Activated T-helper 2 cell treated with anti-CD3 and anti-CD28 coated beads, Interferon-gamma antibody, Interleukin-2, Interleukin-4, amounts not matched to agents 10 μg/mL and 5 μg/mL and 100 μg/mL, durations not matched to agents 14 hours and 24 hours and 36 hours (primary cell): Measurements from ENCODE around the gene TBC1D17. TPM values are rescaled to one million over a fixed set of nuclear protein-coding genes. Genes with fewer than 3 reads are reported as not detected.

Source experiments
- DNase-seq: peaks from one replicate; pipeline ENCODE4 v3.0.0; 2021; ENCODE audit warnings: low spot score
- H3K27ac Mint-ChIP-seq: one replicate; pipeline ENCODE4 v1.8.0; 2021; ENCODE audit warnings: mixed read lengths
- H3K27me3 Mint-ChIP-seq: one replicate; pipeline ENCODE4 v1.8.0; 2021; ENCODE audit warnings: low read depth, mixed read lengths
- H3K36me3 Mint-ChIP-seq: one replicate; pipeline ENCODE4 v1.8.0; 2021; ENCODE audit warnings: low read depth, mixed read lengths
- H3K4me1 Mint-ChIP-seq: one replicate; pipeline ENCODE4 v1.8.0; 2021; ENCODE audit warnings: low read depth, mixed read lengths
- H3K4me3 Mint-ChIP-seq: one replicate; pipeline ENCODE4 v1.8.0; 2021; ENCODE audit warnings: low read depth, mild to moderate bottlenecking, moderate library complexity, mixed read lengths
- H3K9me3 Mint-ChIP-seq: one replicate; pipeline ENCODE4 v1.8.0; 2021; ENCODE audit warnings: mixed read lengths
- intact Hi-C: fragments of 100-400 bp; cut with micrococcal nuclease; formaldehyde crosslinking; loops from one replicate; pipeline ENCODE4 v1.15.1; 2023
- total RNA-seq: library from RNA; stranded (reverse); gene quantifications from 2 replicates; pipeline ENCODE4 v1.2.3, GENCODE V29; 2022

The TBC1D17 gene
- total RNA-seq, 1 donor from 2014 or later, result 40.0 TPM

- no peaks in the 10 kb centered on the region for H3K27me3 Mint-ChIP-seq
- H3K4me1 Mint-ChIP-seq, result peaks cover 36% of the 10 kb centered on the region
- intact Hi-C loops, result loop anchor here (2.0 kb wide), 4 partner anchors 32 to 400 kb away; partner anchors contain the start of genes AKT1S1, IL4I1, KCNC3 and RRAS
- H3K4me3 Mint-ChIP-seq, result peak within 1 kb of the TSS; percentile 98
- H3K36me3 Mint-ChIP-seq, result peaks cover 79% of the 10 kb centered on the region
- DNase-seq, result peak; percentile 90
- H3K27ac Mint-ChIP-seq, result peak within 1 kb of the TSS; percentile 98
- no peaks in the 10 kb centered on the region for H3K9me3 Mint-ChIP-seq
These were observed 51.7 kb downstream of the TBC1D17 start, which contains the start of the genes ATF5 and NUP62 for GRCh38 chr19:49929121-49929610. Gene ATF5 (plus strand): TSS chr19:49929205. CDS start chr19:49930851, 1,646 bp downstream. Gene NUP62 (minus strand): TSS chr19:49929504. CDS start chr19:49909807, 19,697 bp downstream.

- Mint-ChIP-seq H3K4me1 (peaks cover 36% of the 10 kb centered on the region), H3K4me3 (peak overlapping the region; percentile 98), H3K27ac (peak overlapping the region; percentile 98), H3K36me3 (peaks cover 72% of the 10 kb centered on the region), H3K9me3 (no peaks in the 10 kb centered on the region), H3K27me3 (no peaks in the 10 kb centered on the region)
- intact Hi-C loops, result loop anchor here (2.0 kb wide), 4 partner anchors 33 to 399 kb away; partner anchors contain the start of genes AKT1S1, IL4I1, KCNC3 and RRAS
- peak; percentile 92 for DNase-seq
These were observed 52.3 kb downstream of the TBC1D17 start for GRCh38 chr19:49929611-49930482.

- DNase-seq, result no peak
- H3K27me3 Mint-ChIP-seq, result no peaks in the 10 kb centered on the region
- peaks cover 65% of the 10 kb centered on the region for H3K36me3 Mint-ChIP-seq
- intact Hi-C loops, result no loop called here
- no peaks in the 10 kb centered on the region for H3K9me3 Mint-ChIP-seq
- peak overlapping the region; percentile 98 for H3K4me3 Mint-ChIP-seq
- peaks cover 31% of the 10 kb centered on the region for H3K4me1 Mint-ChIP-seq
- no peak overlapping the region for H3K27ac Mint-ChIP-seq
These were observed 53.0 kb downstream of the TBC1D17 start for GRCh38 chr19:49930483-49931011.

- Mint-ChIP-seq H3K4me1 (peaks cover 29% of the 10 kb centered on the region), H3K27me3 (no peaks in the 10 kb centered on the region), H3K36me3 (peaks cover 59% of the 10 kb centered on the region), H3K9me3 (no peaks in the 10 kb centered on the region), H3K4me3 (peak overlapping the region; percentile 5), H3K27ac (no peak overlapping the region)
- intact Hi-C loops, result no loop called here
- DNase-seq, result no peak
These were observed 54.0 kb downstream of the TBC1D17 start for GRCh38 chr19:49931293-49932040.

GRCh38 chr19:49932041-49932451 is 54.5 kb downstream of the TBC1D17 start:
- intact Hi-C loops, result no loop called here

GRCh38 chr19:49932731-49933131 is 55.2 kb downstream of the TBC1D17 start:
- DNase-seq, result peak; percentile 37
- intact Hi-C loops, result no loop called here
- Mint-ChIP-seq H3K9me3 (no peaks in the 10 kb centered on the region), H3K36me3 (peaks cover 48% of the 10 kb centered on the region), H3K27me3 (no peaks in the 10 kb centered on the region), H3K4me3 (no peak overlapping the region), H3K4me1 (peaks cover 21% of the 10 kb centered on the region), H3K27ac (peak overlapping the region; percentile 4)

More at GRCh38 chr19:49932041-49932451, 54.5 kb downstream of the TBC1D17 start:
- DNase-seq, result no peak
- peak overlapping the region; percentile 10 for H3K4me3 Mint-ChIP-seq
- no peaks in the 10 kb centered on the region for H3K27me3 Mint-ChIP-seq
- no peaks in the 10 kb centered on the region for H3K9me3 Mint-ChIP-seq
- peaks cover 28% of the 10 kb centered on the region for H3K4me1 Mint-ChIP-seq
- H3K36me3 Mint-ChIP-seq, result peaks cover 55% of the 10 kb centered on the region
- no peak overlapping the region for H3K27ac Mint-ChIP-seq

GRCh38 chr19:49933643-49934042 is 56.1 kb downstream of the TBC1D17 start:
- Mint-ChIP-seq H3K27ac (no peak overlapping the region), H3K4me1 (peaks cover 19% of the 10 kb centered on the region), H3K36me3 (peaks cover 42% of the 10 kb centered on the region), H3K27me3 (no peaks in the 10 kb centered on the region), H3K4me3 (no peak overlapping the region), H3K9me3 (no peaks in the 10 kb centered on the region)
- DNase-seq, result no peak
- intact Hi-C loops, result no loop called here

GRCh38 chr19:49936549-49936948 is 59.0 kb downstream of the TBC1D17 start:
- H3K27ac Mint-ChIP-seq, result no peak overlapping the region
- H3K4me3 Mint-ChIP-seq, result no peak overlapping the region
- DNase-seq, result no peak
- intact Hi-C loops, result no loop called here
- H3K27me3 Mint-ChIP-seq, result no peaks in the 10 kb centered on the region
- H3K9me3 Mint-ChIP-seq, result no peaks in the 10 kb centered on the region
- H3K4me1 Mint-ChIP-seq, result peaks cover 9% of the 10 kb centered on the region
- H3K36me3 Mint-ChIP-seq, result peaks cover 20% of the 10 kb centered on the region

GRCh38 chr19:49937750-49938381 is 60.4 kb downstream of the TBC1D17 start:
- DNase-seq, result peak; percentile 64
- H3K36me3 Mint-ChIP-seq, result peaks cover 10% of the 10 kb centered on the region
- no peaks in the 10 kb centered on the region for H3K27me3 Mint-ChIP-seq
- intact Hi-C loops, result loop anchor here (1.0 kb wide), 1 partner anchor 45 kb away; no protein-coding TSS in a partner anchor
- no peak overlapping the region for H3K4me3 Mint-ChIP-seq
- H3K9me3 Mint-ChIP-seq, result no peaks in the 10 kb centered on the region
- peaks cover 4% of the 10 kb centered on the region for H3K4me1 Mint-ChIP-seq
- no peak overlapping the region for H3K27ac Mint-ChIP-seq

Other genes starting within 250 kb of the TBC1D17 start
- gene RRAS, start 237.6 kb upstream of the TBC1D17 start, total RNA-seq, result 4.9 and 6.2 TPM in 2 replicates
- gene SCAF1, start 235.5 kb upstream of the TBC1D17 start, total RNA-seq, result 64.6 and 69.5 TPM in 2 replicates
- gene IRF3, start 211.8 kb upstream of the TBC1D17 start, total RNA-seq, result 135 and 147 TPM in 2 replicates
- gene BCL2L12, start 211.8 kb upstream of the TBC1D17 start, total RNA-seq, result 66.2 and 72.7 TPM in 2 replicates
- 431 TPM in 2 replicates for gene PRMT1, start 200.4 kb upstream of the TBC1D17 start, total RNA-seq
- 7.2 and 7.3 TPM in 2 replicates for gene ADM5, start 188.1 kb upstream of the TBC1D17 start, total RNA-seq
- gene CPT1C, start 186.6 kb upstream of the TBC1D17 start, total RNA-seq, result 2.8 and 2.9 TPM in 2 replicates
- 2.0 and 2.3 TPM in 2 replicates for gene TSKS, start 114.4 kb upstream of the TBC1D17 start, total RNA-seq
- gene AP2A1, start 110.7 kb upstream of the TBC1D17 start, total RNA-seq, result 61.9 and 65.4 TPM in 2 replicates
- gene FUZ, start 64.4 kb upstream of the TBC1D17 start, total RNA-seq, result 13.0 and 13.6 TPM in 2 replicates
- 44.0 and 49.6 TPM in 2 replicates for gene MED25, start 59.4 kb upstream of the TBC1D17 start, total RNA-seq
- 127 and 134 TPM in 2 replicates for gene PTOV1, start 26.5 kb upstream of the TBC1D17 start, total RNA-seq
- 111 and 117 TPM in 2 replicates for gene PNKP, start 10.1 kb upstream of the TBC1D17 start, total RNA-seq
- gene AKT1S1, start 347 bp upstream of the TBC1D17 start, total RNA-seq, result 26.6 and 29.7 TPM in 2 replicates
- gene IL4I1, start 19.2 kb downstream of the TBC1D17 start, total RNA-seq, result 42.3 and 42.4 TPM in 2 replicates
- 26.0 and 28.3 TPM in 2 replicates for gene ATF5, start 51.5 kb downstream of the TBC1D17 start, total RNA-seq
- 170 and 178 TPM in 2 replicates for gene NUP62, start 51.8 kb downstream of the TBC1D17 start, total RNA-seq
- not detected in 2 replicates for gene SIGLEC11, start 83.5 kb downstream of the TBC1D17 start, total RNA-seq
- gene VRK3, start 147.7 kb downstream of the TBC1D17 start, total RNA-seq, result 60.8 and 67.7 TPM in 2 replicates
- gene ZNF473, start 148.3 kb downstream of the TBC1D17 start, total RNA-seq, result 11.2 TPM in 2 replicates